ENCODE measurements around the gene NCAPH2. TPM values are rescaled to one million over a fixed set of nuclear protein-coding genes. Genes with fewer than 3 reads are reported as not detected.

The NCAPH2 gene
- total RNA-seq, result 35.3 and 49.5 TPM in 2 replicates

DNA sequence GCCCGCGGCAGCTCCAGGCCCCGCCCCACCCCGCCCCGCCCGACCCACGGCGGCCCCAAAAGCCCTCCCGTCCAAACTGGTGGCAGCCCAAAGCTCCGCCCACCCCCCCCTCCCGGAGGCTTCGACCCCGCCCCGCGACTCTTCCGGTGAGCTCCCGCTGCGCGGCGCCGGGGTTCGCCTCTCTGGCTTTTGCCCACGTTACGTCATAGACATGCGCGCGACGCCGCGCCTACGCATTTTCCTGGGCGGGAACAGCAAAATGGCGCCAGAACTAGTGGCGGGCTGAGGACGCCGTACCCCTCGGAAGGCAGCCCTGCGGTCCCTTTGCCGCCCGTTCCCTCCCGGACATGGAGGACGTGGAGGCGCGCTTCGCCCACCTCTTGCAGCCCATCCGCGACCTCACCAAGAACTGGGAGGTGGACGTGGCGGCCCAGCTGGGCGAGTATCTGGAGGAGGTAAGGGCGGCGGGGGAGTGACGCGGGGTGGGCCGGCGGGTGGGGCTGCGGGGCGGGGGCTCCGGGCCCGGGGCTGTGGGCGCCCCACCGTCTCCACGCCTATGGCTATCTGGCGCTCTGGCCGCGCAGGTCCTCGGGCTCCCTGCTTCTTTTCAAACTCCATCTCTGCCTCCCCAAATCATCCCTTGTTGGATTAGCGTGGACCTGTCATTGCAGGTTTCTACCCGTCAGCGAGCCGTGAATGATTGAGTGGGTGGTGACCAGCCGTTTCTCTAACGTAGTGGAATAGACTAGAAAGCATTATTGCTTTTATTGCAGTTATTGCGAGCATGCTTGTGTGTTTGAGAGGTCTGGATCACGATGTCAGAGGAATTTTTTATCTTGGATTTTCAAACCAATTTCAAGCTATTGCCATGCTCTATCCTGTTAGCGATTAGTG, at the start of gene NCAPH2:
Gene NCAPH2, plus strand, starts transcription at position 234 of the 894 bp plus-strand sequence. Its CDS starts 114 bp downstream, at position 348.

GRCh38 chr22:50474710-50475651, 33.0 kb upstream of the NCAPH2 start, which contains the start of gene SBF1:
SBF1 (minus strand) TSS chr22:50475035; CDS start chr22:50474840, 195 bp downstream.

DNA sequence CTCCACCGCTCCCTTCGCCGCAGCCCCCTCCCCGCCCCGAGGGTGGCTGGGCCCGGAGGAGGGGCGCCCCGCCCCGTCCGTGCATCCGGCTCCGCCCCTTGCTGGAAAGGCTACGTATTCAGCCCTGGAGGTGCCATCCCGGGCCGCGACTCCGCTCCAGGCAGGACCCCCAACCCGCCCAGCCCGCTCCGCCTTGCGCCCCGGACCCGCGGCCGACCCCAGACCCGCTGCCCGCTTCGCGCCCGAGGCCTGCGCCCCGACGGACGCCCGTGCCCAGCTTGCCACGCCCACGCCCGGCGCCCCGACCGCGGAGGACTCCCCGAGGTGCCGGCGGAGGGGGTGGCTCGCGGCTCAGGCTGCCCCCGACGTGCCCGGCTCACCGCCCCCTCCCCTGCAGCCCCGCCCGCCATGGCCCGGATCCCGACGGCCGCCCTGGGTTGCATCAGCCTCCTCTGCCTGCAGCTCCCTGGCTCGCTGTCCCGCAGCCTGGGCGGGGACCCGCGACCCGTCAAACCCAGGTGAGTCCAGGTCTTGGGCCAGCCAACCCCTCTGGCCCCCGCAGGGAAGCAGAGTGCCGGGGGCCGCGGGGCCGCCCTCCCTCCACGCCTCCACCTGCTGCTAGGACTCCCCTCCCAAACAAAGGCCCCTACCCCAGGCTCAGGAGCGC, 26.5 kb upstream of the NCAPH2 start, which contains the start of gene ADM2:
Gene ADM2, plus strand, starts transcription at position 104 of the 667 bp plus-strand sequence. Its CDS starts 305 bp downstream, at position 409.

GRCh38 chr22:50486561-50487289, 21.3 kb upstream of the NCAPH2 start, which contains the start of gene MIOX:
MIOX (plus strand) TSS chr22:50486859; CDS start chr22:50486898, 39 bp downstream.

GRCh38 chr22:50507421-50507990, 518 bp upstream of the NCAPH2 start, which contains the start of gene LMF2:
LMF2 (minus strand) TSS chr22:50507702; CDS start chr22:50507675, 27 bp downstream.

DNA sequence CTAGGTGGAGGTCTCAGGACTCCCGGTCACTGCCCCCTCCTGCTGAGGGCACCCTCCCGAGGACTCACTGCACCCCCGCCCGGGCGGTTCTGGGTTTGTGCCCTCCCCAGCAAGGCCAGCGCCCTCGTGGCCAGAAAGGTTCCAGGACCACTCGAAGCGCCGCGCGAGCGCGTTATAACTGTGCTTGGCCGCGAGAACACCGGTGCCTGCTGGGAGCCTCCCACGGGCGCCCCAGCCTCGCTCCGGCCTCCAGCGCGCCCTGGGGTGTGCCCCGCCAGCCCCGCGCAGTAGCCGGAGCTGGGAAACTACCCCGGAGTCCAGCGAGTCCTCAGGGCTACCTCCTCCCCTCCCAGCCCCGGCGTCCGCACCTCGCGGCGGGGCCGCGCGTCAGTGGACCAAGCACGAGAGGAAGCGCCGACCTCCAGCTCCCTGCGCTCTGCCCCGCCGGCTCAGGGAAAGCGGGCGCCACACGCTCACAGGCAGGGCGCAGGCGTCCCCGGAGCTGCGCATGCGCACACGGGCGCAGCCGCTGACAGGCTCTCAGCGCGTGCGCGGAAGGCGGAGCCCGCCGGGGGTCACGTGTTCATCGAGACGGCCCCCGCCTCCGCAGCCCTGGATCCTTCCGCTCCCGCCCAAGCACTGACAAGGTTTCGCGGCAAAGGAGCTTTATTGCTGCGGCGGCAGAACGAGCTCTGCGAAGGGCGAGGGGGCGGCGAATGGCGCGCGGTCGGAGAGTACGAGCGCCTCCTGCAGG, 17.3 kb downstream of the NCAPH2 start, which contains the start of gene SCO2:
Gene SCO2, minus strand, starts transcription at position 495 of the 754 bp plus-strand sequence. CDS start 1,187 bp downstream, outside the sequence.

DNA sequence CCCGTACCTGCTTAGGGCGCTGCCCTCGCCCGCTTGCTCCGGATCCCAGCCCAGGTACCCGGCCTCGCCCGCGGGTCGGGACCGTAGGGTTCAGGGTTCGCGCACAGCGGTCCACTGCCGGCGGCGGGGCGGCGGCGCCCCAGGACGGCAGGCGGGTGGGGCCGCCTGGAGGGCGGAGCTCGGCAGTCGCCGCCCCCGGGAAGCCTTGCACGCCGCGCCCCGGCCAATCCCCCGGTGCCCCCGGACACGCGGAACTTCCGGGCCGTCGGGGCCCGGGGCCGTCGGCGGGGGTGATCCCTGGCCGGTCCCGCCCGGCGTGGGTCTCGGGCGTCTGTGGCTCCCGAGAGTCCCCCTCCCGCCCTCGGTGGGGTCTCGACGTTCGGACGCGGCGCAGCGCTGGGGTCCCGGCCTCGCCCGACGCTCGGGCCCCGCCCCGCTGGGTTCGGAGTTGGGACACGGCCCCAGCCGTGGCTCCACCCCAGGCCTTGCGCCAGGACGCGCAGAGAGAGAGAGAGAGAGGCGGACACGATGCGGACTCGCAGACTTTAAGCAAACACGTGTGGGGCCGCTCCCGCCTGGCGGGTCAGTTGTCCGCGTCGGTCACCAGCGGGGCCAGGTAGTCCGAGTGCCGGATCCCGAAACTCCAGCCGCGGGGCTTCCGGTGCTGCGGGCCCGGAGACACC, 22.0 kb downstream of the NCAPH2 start, which contains the start of gene TYMP:
Gene TYMP, minus strand, starts transcription at position 116 of the 683 bp plus-strand sequence. CDS start 303 bp downstream, outside the sequence.

DNA sequence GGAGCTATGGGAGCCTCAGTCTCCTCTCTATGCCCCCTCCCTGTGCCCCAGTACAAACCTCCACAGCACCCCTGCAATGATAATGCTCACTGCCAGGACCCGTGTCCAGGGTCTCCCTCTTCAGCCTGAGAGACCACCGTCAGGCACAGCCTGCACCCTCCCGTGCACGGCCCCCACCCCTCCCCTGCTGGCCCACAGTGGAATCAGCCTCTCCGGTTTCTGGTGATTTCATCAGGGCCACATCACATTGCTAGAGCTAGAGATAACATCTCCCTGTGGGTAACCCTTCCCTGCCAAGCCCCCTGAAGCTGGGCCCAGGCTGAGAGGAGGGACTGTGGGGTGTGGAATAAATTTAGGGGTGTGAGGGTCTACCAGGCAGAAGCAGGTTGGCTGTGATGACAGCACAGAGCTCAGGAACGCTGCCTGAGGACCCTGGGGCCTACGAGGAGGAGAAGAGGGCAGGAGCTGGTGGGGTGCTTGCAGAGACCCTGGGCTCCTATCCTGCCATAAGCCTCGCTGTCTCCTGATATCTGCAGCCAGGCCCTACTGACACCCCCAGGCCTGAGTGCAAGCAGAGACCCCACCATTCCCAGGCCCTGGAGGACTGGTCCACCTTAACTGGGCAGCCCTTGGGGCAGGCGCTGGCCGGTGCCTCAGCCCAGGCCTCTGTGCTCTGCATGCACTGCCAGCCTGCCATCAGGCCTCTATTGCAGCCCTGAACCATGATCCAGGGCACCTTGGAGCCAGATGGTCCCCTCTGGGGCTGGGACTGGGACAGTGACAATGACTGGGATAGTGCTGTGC, 37.7 kb downstream of the NCAPH2 start, which contains the start of gene KLHDC7B:
Gene KLHDC7B, plus strand, starts transcription at position 378 of the 804 bp plus-strand sequence. Its CDS starts 345 bp downstream, at position 723.

GRCh38 chr22:50562523-50563412, 54.7 kb downstream of the NCAPH2 start, which contains the start of gene SYCE3:
SYCE3 (minus strand) TSS chr22:50562919; CDS start chr22:50556405, 6,514 bp downstream.

Other genes with a start within 250 kb of the NCAPH2 start
- gene MAPK12, start 246.5 kb upstream of the NCAPH2 start, total RNA-seq, result 24.3 and 34.8 TPM in 2 replicates
- 2.5 and 4.4 TPM in 2 replicates for gene MAPK11, start 237.8 kb upstream of the NCAPH2 start, total RNA-seq
- gene PLXNB2, start 200.6 kb upstream of the NCAPH2 start, total RNA-seq, result 81.7 and 93.0 TPM in 2 replicates
- 0.39 and 2.2 TPM in 2 replicates for gene DENND6B, start 181.2 kb upstream of the NCAPH2 start, total RNA-seq
- 41.2 and 48.7 TPM in 2 replicates for gene PPP6R2, start 164.9 kb upstream of the NCAPH2 start, total RNA-seq
- gene SBF1, start 33.2 kb upstream of the NCAPH2 start, total RNA-seq, result 63.6 and 76.8 TPM in 2 replicates
- 0.39 and 2.2 TPM in 2 replicates for gene ADM2, start 26.7 kb upstream of the NCAPH2 start, total RNA-seq
- 0.20 TPM in 1 of 2 replicates, not detected in the other for gene MIOX, start 21.4 kb upstream of the NCAPH2 start, total RNA-seq
- 32.3 and 36.9 TPM in 2 replicates for gene LMF2, start 522 bp upstream of the NCAPH2 start, total RNA-seq
- 2.7 and 5.1 TPM in 2 replicates for gene SCO2, start 17.4 kb downstream of the NCAPH2 start, total RNA-seq
- gene TYMP, start 21.8 kb downstream of the NCAPH2 start, total RNA-seq, result 24.2 and 45.9 TPM in 2 replicates
- gene KLHDC7B, start 37.7 kb downstream of the NCAPH2 start, total RNA-seq, result not detected in 2 replicates
- not detected in 2 replicates for gene SYCE3, start 54.7 kb downstream of the NCAPH2 start, total RNA-seq
- gene CPT1B, start 70.2 kb downstream of the NCAPH2 start, total RNA-seq, result 0.73 and 1.2 TPM in 2 replicates
- gene CHKB, start 74.6 kb downstream of the NCAPH2 start, total RNA-seq, result 22.5 and 25.4 TPM in 2 replicates
- 0.37 and 0.39 TPM in 2 replicates for gene MAPK8IP2, start 92.6 kb downstream of the NCAPH2 start, total RNA-seq
- gene ARSA, start 119.9 kb downstream of the NCAPH2 start, total RNA-seq, result 15.8 and 16.4 TPM in 2 replicates
- 0.73 and 2.2 TPM in 2 replicates for gene SHANK3, start 164.6 kb downstream of the NCAPH2 start, total RNA-seq
- gene ACR, start 230.0 kb downstream of the NCAPH2 start, total RNA-seq, result not detected in 2 replicates

All from subcutaneous preadipocyte (primary cell).